GM21528 (cell line): Measurements from ENCODE around the gene ECPAS.
"Not testable (repeated sequence)": the region's sequence is repeated elsewhere in the genome, so short reads cannot be mapped to it uniquely, and the experiment has no call there.

Experiments
- ATAC-seq: cut with Tn5 transposase; IDR thresholded peaks from one replicate; pipeline ENCODE4 v1.9.1; 2021; ENCODE audit warnings: mild to moderate bottlenecking, moderate library complexity; ENCODE audit not compliant: unreplicated experiment, low FRiP score

Gene ECPAS

GRCh38 chr9:111431684-111432083, 52.5 kb downstream of the ECPAS start:
- no peak for ATAC-seq

GRCh38 chr9:111429175-111429574, 55.0 kb downstream of the ECPAS start:
- no peak for ATAC-seq

GRCh38 chr9:111427186-111427585, 57.0 kb downstream of the ECPAS start:
- no peak for ATAC-seq

GRCh38 chr9:111423389-111423788, 60.8 kb downstream of the ECPAS start:
- no peak for ATAC-seq

GRCh38 chr9:111414406-111414805, 69.8 kb downstream of the ECPAS start:
- ATAC-seq, result no peak

- no peak for ATAC-seq
Measured at GRCh38 chr9:111413996-111414395, 70.2 kb downstream of the ECPAS start.

- no peak for ATAC-seq
Measured at GRCh38 chr9:111412280-111412679, 71.9 kb downstream of the ECPAS start.

GRCh38 chr9:111411266-111411665, 72.9 kb downstream of the ECPAS start:
- ATAC-seq, result no peak

- no peak for ATAC-seq
Measured at GRCh38 chr9:111407813-111408212, 76.4 kb downstream of the ECPAS start.

GRCh38 chr9:111405701-111406100, 78.5 kb downstream of the ECPAS start:
- no peak for ATAC-seq

- not testable (repeated sequence) for ATAC-seq
Measured at GRCh38 chr9:111401486-111401885, 82.7 kb downstream of the ECPAS start.

- no peak for ATAC-seq
Measured at GRCh38 chr9:111400564-111400898, 83.7 kb downstream of the ECPAS start.

- no peak for ATAC-seq
Measured at GRCh38 chr9:111399772-111400563, 84.2 kb downstream of the ECPAS start.

GRCh38 chr9:111399211-111399739, 84.9 kb downstream of the ECPAS start:
- ATAC-seq, result no peak

- no peak for ATAC-seq
Measured at GRCh38 chr9:111393971-111394370, 90.2 kb downstream of the ECPAS start.

- ATAC-seq, result no peak
Measured at GRCh38 chr9:111389406-111389805, 94.8 kb downstream of the ECPAS start.

- no peak for ATAC-seq
Measured at GRCh38 chr9:111386386-111386785, 97.8 kb downstream of the ECPAS start.

- no peak for ATAC-seq
Measured at GRCh38 chr9:111381006-111381405, 103.2 kb downstream of the ECPAS start.

GRCh38 chr9:111375817-111376564, 108.2 kb downstream of the ECPAS start:
- ATAC-seq, result no peak

GRCh38 chr9:111375062-111375461, 109.1 kb downstream of the ECPAS start:
- no peak for ATAC-seq

- ATAC-seq, result no peak
Measured at GRCh38 chr9:111372297-111372696, 111.9 kb downstream of the ECPAS start.

GRCh38 chr9:111366978-111367377, 117.2 kb downstream of the ECPAS start:
- no peak for ATAC-seq
